ENCODE results near the gene NMNAT2.

GRCh38 chr1:183233113-183233512, 185.1 kb downstream of the NMNAT2 start:
- TF ChIP-seq, protein P1, sequence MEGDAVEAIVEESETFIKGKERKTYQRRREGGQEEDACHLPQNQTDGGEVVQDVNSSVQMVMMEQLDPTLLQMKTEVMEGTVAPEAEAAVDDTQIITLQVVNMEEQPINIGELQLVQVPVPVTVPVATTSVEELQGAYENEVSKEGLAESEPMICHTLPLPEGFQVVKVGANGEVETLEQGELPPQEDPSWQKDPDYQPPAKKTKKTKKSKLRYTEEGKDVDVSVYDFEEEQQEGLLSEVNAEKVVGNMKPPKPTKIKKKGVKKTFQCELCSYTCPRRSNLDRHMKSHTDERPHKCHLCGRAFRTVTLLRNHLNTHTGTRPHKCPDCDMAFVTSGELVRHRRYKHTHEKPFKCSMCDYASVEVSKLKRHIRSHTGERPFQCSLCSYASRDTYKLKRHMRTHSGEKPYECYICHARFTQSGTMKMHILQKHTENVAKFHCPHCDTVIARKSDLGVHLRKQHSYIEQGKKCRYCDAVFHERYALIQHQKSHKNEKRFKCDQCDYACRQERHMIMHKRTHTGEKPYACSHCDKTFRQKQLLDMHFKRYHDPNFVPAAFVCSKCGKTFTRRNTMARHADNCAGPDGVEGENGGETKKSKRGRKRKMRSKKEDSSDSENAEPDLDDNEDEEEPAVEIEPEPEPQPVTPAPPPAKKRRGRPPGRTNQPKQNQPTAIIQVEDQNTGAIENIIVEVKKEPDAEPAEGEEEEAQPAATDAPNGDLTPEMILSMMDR (IDR thresholded peaks at IDR 0.05): no peak
- TF ChIP-seq EP300 (IDR thresholded peaks at IDR 0.05): no peak
